HEK293 (cell line): Measurements from ENCODE around the gene DISC1.

Experiments
- HOXA7 ChIP-seq: sonication (generic); formaldehyde crosslinking; IDR thresholded peaks from 2 replicates; pipeline ENCODE4 v1.8.1; 2022; ENCODE audit warnings: missing genetic modification reagents, borderline replicate concordance
- TCF7L2 ChIP-seq: IDR thresholded peaks from 2 replicates; pipeline ENCODE4 v1.6.1; 2011; ENCODE audit warnings: low read depth, mild to moderate bottlenecking, inconsistent platforms, low read length, moderate library complexity, borderline replicate concordance
- ZNF558 ChIP-seq: fragments of 450-650 bp; formaldehyde crosslinking; IDR thresholded peaks from 2 replicates; pipeline ENCODE4 v1.5.1; 2016; ENCODE audit warnings: missing biosample characterization, missing genetic modification characterization
- ZNF785 ChIP-seq: fragments of 450-650 bp; formaldehyde crosslinking; IDR thresholded peaks from 2 replicates; pipeline ENCODE4 v1.5.1; 2016; ENCODE audit warnings: missing biosample characterization, missing genetic modification characterization
- TF ChIP-seq, protein P1 (sequence below): fragments of 450-650 bp; formaldehyde crosslinking; IDR thresholded peaks from 2 replicates; pipeline ENCODE4 v1.5.1; 2016; ENCODE audit warnings: missing biosample characterization, missing genetic modification characterization
- TF ChIP-seq, protein P2 (sequence below): fragments of 450-650 bp; formaldehyde crosslinking; IDR thresholded peaks from 2 replicates; pipeline ENCODE4 v1.5.0; 2017; ENCODE audit warnings: missing biosample characterization, missing genetic modification characterization, borderline replicate concordance

- TF ChIP-seq, protein P1, sequence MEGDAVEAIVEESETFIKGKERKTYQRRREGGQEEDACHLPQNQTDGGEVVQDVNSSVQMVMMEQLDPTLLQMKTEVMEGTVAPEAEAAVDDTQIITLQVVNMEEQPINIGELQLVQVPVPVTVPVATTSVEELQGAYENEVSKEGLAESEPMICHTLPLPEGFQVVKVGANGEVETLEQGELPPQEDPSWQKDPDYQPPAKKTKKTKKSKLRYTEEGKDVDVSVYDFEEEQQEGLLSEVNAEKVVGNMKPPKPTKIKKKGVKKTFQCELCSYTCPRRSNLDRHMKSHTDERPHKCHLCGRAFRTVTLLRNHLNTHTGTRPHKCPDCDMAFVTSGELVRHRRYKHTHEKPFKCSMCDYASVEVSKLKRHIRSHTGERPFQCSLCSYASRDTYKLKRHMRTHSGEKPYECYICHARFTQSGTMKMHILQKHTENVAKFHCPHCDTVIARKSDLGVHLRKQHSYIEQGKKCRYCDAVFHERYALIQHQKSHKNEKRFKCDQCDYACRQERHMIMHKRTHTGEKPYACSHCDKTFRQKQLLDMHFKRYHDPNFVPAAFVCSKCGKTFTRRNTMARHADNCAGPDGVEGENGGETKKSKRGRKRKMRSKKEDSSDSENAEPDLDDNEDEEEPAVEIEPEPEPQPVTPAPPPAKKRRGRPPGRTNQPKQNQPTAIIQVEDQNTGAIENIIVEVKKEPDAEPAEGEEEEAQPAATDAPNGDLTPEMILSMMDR (tag by site-specific recombination): no peak
- no peak for TF ChIP-seq HOXA7 (CRISPR knock-in tag)
- TF ChIP-seq TCF7L2: no peak
- no peak for TF ChIP-seq ZNF785 (tag by site-specific recombination)
- TF ChIP-seq, protein P2, sequence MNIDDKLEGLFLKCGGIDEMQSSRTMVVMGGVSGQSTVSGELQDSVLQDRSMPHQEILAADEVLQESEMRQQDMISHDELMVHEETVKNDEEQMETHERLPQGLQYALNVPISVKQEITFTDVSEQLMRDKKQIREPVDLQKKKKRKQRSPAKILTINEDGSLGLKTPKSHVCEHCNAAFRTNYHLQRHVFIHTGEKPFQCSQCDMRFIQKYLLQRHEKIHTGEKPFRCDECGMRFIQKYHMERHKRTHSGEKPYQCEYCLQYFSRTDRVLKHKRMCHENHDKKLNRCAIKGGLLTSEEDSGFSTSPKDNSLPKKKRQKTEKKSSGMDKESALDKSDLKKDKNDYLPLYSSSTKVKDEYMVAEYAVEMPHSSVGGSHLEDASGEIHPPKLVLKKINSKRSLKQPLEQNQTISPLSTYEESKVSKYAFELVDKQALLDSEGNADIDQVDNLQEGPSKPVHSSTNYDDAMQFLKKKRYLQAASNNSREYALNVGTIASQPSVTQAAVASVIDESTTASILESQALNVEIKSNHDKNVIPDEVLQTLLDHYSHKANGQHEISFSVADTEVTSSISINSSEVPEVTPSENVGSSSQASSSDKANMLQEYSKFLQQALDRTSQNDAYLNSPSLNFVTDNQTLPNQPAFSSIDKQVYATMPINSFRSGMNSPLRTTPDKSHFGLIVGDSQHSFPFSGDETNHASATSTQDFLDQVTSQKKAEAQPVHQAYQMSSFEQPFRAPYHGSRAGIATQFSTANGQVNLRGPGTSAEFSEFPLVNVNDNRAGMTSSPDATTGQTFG (tag by site-specific recombination): no peak
- TF ChIP-seq ZNF558 (tag by site-specific recombination): no peak
Measured at GRCh38 chr1:231763456-231763855, 136.9 kb downstream of the DISC1 start.
